HG02678 (cell line): ENCODE measurements around the gene RTP3.
"Not testable (repeated sequence)": the region's sequence is repeated elsewhere in the genome, so short reads cannot be mapped to it uniquely, and the experiment has no call there.

Source experiments
- ATAC-seq: cut with Tn5 transposase; IDR thresholded peaks from one replicate; pipeline ENCODE4 v1.9.1; 2021; ENCODE audit warnings: mild to moderate bottlenecking, moderate library complexity; ENCODE audit not compliant: unreplicated experiment

Gene RTP3

DNA sequence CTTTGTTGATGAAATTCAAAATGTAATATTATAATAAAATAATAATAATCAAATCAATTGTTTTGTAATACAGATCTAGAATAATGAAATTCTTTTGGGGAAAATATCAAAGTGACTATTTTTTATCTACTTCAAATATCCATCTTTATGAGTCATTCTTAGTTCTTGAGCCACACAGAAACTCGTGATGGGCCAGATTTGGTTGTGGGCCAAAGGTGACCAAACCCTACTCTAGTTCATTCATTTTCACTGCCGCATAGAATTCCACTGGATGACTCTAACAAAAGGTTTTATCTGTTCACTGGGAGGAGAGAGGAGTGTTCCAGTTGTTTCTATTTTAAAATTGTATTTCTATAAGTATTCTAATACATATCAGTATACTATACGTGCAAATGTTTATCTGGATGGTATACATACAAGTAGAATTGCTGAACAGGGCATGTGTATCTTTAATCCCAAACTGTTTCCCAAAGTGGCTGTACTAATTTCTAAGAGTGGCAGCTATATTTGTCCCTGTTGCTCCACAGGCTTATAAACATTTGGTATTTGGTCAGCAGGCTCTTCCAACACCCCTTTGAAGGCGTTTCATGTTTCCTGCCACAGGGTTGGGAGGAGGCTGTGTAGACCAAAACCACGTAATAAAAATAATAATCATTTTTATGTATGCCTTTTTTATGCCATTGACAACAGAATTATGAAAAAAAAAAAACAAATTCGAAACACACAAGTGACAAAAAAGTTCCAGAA, 7.3 kb upstream of the RTP3 start:
- no peak for ATAC-seq

DNA sequence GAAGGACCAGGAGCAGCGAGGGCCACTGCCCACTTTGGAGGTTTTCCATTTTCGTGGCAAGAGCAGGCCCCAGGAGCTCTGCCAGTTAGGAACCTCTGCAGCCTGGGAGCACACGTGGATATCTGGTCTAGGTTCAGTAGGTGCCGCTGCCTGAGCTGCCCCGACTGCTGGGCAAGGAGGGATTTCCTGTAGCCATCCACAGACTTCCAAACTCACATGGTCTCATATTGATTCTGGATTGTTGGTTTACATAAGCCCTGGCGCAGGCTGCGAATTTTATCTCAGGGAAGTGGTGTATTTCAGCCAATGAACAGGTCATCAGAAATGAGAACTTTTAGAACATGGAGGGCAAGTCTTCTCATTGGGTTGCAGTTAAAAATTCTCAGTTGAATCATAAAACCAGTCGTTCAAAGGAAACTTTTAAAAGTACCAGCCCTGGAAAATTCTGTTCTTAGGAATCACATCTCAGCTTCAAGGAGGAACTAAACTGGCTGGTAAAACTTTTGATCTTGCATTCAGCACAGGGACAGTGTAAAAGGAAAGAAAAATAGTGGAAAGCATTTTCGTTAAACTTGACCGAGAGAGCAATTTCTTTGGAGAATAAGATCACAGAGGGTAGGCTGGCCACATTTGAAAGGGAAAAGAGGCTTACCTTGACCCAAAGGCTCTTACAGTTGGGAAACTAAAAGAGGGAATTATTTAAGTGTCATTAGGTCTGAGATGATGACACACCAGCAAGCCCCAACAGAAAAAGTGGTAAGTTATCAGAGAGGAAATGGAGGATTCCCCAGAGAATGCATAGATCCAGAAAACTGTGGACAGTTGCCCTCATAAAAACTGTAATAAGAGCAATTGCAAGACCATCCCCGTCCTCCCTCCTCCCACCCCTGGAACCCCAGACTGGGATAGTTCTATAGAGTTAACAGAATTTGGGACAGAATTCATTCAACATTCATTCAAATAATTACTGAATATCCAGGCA, 6.4 kb upstream of the RTP3 start:
- no peak for ATAC-seq

DNA sequence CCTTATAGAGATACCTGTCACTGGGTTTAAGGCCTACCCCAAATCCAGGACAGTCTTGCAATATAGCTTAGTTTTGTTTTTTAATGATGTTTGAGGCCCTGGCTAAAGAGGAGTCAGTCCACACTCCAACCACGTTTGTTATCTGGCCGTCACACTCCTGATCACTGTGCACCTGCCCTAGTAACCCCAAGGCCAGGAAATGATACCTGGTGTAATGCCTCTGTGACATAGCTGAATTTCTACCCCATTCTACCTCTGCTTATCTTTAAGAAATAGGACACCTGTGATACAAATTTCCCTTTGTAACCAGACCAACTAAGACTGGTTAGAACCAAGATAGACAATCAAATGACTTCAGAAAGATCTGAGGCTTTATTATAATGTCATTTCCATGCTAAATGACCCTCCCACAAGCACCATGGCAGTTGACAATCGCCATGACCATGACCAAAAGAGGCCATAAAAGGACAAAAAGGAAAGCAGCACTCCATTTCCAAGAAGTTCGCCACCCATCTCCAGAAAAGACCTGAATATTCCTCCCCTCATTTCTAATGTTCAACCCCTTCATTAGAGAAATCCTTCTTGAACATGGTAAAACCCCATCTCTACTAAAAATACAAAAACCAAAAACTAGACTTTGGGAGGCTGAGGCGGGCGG, 4.8 kb upstream of the RTP3 start:
- no peak for ATAC-seq

DNA sequence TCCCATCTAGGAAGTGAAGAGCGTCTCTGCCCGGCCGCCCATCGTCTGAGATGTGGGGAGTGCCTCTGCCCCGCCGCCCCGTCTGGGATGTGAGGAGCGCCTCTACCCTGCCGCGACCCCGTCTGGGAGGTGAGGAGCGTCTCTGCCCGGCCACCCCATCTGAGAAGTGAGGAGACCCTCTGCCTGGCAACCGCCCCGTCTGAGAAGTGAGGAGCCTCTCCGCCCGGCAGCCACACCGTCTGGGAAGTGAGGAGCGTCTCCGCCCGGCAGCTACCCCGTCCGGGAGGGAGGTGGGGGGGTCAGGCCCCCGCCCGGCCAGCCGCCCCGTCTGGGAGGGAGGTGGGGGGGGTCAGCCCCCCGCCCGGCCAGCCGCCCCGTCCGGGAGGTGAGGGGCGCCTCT, 3.3 kb upstream of the RTP3 start:
- ATAC-seq, result not testable (repeated sequence)

DNA sequence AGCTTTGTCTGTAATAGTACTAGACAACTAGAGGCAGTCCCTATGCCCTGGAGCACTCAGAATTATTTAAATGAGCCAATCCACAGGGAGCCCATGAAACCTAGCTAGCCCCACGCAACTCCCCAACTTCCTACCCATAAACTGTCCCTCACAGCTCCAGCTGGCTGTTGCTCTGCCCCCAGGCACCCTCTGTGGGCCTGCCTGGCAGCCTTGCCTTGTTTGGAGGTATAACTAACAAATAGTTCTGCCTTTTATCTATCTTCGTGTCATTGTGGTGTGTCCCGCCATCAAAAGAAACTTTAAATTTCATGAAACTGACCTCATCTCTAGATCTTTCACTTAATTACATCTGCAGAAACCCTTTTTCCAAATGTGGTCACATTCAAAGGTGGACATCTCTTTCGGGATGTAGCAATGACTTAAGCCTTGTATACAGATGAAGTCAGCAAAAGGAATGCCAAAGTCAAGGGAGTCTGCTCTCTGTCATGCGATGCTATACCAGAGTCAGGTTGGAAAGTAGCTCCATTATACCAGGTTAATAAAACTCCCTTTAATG, 1.8 kb upstream of the RTP3 start:
- ATAC-seq, result no peak

DNA sequence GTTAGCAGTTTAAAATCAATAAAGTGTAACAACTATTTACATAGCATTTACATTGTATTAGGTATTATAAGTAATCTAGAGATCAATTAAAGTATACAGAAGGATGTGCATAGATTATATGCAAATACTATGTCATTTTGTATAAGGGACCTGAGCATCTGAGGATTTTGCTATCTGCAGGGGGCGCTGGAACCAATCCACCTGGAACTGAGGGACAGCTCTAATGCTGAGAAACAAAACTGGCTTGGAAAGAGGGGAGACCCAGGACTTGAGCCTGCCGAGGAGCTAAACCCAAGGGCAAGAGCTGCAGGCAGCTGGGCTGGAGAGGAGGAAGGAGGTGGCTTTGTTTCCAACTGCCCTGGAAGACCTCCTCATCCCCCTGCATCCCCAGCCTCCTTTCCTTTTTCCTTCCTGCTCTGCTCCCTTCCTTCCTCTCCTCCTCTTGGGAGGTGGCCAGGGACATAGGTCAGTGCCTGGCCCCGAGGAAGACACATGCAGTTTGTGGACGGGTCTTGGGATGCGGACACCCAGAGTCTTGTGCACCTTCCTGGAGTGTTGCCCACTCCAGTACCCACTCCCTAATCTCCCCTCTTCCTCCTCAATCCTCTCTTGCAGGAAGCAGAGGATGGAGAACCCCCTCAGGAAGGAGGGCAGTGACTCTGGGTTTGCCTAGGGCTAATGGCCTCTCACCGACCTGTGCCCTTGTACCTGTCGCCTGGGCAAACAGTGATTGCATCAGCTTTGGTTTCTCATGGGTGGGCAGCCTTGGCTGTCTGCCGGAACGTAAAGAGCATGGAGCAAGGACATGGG, 825 bp upstream of the RTP3 start:
- ATAC-seq, result no peak

DNA sequence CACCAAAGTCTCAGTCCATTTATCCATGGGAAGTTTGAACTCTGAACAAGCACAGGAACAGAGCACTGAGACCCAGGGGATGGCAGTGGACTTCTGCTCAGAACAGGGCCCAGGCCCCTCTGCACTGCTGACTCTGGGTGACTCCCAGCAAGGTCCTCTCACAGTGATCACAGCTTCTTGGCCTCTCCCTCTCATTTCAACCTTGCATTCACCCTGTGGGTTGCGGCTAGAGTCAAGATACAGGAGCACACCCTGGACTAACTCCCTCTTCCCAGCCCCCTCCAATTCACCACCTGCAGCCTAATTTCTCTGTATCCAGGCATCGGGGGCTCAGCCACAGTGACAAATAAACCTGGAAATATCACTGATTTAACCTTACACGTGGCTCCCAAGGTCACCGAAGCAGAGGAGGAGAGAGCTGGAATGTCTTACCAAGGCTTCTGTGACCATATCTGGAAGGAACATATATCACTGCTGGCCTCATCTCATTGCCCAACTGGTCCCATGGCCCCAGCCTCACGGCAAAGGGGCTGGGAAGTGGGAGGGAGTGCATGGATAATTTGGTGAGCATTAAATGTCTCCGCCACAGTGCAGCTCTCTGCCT, 1.2 kb downstream of the RTP3 start:
- no peak for ATAC-seq

DNA sequence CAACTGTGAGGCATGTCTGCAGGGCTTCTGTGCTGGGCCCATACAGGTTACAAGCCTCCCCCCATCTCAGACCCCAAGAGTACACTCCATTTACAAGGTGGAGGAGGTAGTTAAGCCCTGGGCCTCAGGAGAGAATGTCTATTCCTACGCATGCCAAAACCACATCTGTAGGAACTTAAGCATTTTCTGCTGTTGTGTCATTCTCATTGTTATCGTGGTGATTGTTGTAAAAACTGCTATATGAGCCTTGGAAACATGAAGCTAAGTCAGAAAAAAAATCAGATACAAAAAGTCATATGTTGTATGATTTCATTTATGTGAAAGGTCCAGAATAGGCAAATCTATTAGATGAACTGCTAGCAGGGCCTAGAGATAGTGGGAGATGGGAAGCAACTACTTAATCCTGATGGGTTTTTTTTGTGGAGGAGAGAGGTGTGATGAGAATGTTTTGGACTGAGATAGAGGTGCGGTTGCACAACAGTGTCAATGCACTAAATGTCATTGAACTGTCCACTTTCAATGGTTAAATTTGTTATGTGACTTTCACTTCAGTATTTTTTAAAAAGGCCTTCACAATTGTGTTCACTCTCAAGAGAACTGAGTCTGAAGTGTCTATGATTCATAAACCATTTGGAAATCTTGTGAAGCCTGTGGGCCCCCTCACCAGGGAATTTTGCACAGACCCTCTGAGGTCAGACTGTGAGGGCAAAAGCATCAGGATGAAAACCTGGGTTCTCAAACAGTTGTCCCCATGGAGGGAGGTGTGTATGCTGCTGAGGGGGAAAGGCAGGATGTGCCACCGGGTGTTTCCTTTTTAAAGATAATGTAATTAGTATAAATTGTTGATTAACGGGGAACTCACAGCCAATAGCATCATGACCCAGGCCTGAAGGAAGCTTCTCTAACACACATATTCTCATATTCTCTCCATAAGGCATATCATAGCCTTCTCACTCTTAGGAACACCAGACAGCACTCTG, 3.2 kb downstream of the RTP3 start:
- peak; percentile 50 for ATAC-seq

DNA sequence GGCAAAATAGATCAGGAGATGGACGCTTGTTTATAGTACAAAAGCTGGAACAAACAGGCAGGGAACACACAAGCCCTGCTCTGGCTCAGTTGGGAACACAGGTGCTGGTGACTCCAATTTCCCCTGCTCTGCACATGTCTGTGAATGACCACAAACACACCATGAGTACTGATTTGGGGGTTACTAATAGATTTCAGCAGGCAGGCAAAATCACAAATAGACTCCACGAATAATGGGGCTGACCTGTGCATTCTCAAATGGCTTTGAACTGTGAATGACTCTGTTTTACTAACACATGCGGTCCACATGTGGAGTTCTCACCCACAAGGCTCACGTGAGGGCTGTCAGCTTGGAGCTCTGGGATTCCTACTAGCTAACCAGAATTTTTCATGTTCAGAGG, 3.9 kb downstream of the RTP3 start:
- ATAC-seq, result no peak

DNA sequence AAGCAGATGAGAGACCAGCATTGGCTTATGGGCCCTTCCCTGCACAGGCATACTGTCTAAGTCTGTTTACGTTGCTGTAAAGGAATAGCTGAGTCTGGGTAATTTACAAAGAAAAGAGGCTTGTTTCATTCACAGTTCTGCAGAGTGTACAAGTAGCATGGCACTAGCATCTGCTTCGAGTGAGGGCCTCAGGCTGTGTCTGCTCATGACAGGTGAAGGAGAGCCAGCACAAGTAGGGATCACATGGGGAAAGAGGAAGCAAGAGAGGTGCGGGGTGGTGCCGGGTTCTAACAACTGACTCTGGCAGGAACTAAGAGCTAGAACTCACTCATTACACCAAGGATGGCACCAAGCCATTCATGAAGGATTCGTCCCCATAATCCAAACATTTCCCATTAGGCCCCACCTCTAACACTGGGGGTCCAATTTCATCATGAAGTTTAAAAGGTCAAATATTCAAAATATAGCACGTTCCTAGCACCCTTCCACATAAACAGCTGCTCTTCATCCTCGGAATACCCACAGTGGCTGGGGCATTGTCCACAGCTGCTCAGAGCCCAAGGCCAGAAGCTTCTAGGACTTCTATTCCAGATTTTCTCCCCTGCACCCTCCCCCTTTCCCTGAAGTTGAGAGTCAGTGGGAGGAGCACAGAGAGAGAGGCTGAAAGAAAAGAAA, 5.6 kb downstream of the RTP3 start:
- no peak for ATAC-seq

DNA sequence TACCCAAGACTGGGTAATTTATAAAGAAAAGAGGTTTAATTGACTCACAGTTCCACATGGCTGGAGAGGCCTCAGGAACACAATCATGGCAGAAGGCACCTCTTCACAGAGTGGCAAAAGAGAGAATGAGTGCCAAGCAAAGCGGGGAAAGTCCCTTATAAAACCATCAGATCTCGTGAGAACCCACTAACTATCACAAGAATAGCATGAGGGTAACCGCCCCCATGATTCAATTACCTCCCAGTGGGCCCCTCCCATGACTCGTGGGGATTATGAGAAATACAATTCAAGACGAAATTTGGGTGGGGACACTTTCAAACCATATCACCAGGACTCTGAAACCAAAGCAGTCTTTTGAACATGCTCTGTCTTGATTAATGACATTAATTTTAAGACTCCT, 7.0 kb downstream of the RTP3 start:
- ATAC-seq, result no peak

DNA sequence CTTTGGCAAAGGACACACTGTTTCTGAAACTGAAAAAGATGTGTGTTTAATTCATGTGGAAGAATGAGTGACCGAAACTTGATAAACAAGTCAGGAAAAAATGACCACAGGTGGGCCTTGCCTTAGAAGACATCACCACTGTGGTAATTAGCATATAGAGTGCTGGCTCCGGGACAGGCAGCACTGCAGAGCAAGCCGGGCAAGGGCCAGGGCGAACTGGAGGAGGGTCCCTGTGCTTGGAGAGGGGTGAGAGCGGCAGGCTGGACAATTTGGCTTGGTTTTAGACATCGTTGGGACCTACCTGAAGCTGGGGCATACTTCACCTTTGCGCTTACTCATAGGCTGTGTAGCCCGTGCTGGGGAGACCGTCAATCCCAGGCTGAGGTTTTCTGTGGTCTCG, 8.2 kb downstream of the RTP3 start:
- no peak for ATAC-seq

DNA sequence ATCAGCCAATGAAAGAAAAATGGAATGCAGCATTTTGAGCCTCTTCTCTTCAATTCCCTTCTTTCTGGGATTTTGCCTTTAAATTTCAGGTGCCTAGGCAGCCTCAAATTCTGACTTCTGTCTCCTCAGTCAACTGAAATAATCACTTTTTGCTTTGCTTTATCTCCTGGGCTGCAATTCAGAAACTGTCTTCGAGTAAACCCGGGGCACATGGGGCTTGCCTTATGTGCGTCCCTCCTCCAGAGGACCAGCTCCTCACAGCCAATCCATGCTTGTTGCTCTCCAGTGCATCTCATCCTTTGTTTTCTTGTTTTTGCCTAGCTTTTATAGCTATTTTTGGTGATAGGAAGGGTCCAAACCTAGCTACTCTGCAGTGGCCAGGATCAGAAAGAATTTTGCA, 8.8 kb downstream of the RTP3 start:
- ATAC-seq, result no peak

DNA sequence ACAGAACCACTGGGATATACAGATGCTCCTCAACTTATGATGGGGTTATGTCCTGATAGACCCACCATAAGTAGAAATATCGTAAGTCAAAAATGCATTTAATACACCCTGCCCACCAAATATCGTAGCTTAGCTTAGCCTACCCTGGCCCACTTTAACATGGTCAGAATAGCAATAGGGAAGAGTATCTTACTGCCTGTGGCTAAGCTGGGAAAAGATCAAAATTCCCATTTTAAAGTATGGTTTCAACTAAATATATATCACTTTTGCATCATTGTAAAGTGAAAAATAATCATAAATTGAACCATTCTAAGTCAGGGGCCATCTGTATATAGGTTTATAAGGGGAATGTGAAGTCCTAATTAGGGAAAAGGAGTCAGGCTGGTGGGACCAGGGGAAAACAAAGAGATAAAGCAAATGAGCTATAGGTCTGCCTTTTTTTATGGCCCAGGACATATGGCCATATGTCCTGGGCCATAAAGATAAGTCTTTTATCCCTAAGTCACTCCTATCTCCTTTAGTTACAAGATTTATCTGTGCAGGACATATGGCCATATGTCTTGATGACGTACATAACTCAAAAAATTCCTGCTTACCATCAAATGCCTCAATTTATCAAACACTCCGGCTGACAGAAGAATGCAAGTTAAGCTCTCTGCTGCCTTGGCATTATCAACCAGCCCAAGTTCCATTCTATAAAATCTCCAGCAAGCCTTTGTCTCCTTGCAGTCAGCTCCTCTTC, 11.2 kb downstream of the RTP3 start:
- no peak for ATAC-seq

DNA sequence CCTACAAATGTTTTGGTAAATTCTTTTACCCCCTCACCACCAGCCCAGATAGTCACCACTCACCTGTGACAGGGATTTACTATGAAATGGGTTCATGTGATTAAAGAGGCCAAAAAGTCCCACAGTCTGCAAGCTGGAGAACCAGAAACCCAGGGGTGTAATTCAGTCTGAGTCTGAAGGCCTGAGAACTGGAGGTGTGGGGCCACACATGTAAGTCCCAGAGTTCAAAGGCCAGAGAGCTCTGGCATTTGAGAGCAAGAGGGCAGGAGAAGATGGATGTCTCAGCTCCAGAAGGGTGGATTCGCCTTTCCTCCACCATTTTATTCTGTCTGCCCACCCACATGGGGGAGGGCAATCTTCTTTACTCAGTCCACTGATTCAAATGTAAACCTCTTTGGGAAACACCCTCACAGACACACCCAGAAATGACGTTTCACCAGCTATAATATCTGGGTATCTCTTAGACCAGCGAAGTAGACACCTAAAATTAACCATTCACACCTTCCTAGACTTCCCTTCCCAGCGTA, 11.9 kb downstream of the RTP3 start:
- no peak for ATAC-seq

DNA sequence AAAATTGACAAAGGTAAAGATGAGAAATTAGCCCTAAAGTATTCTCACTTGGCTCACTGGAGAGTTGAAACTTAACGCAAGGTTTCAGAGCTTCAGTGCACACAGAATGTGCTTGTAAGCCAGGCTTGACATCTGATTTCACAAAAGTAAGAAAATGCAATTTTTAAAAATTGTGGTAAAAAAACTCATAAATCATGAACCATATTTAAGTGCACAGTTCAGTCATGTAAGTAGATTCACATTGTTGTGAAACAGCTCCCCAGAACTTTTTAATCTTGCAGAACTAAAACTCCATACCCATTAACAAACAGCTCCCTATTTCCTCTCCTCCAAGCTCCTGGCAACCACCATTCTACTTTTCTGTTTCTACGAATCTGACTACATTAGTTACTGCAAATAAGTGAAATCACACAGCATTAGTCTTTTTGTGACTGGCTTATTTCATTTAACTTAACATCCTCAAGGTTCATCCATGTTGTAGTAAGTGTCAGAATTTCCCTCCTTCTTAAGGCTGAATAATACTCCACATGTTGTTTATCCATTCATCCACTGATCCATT, 14.5 kb downstream of the RTP3 start:
- ATAC-seq, result no peak

DNA sequence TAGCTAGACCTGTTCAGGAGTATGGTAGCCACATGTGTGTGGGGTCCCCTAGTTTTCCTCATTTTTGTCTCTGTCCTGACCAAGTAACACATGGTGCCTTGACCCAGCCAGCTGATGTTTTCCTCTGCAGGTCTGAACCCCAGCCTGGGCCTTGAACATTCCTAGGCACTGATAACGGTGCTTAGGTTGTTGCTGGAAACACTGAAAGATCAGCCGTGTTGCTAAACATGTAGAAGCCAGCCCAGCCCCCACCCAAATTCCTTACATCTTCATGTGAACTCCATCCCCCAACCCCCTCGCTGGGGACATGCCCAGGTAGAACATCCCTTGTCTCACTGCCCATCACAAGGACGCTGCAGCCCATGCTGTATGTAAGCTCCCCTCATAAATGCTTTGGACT, 18.7 kb downstream of the RTP3 start:
- ATAC-seq, result no peak
